K562 (cell line): ENCODE results near the gene NUP107. TPM values are rescaled to one million over a fixed set of nuclear protein-coding genes. Genes with fewer than 3 reads are reported as not detected.

Source experiments
- CAMTA2 ChIP-seq: fragments of 250-450 bp; sonication (Bioruptor Pico); conservative IDR thresholded peaks from 2 replicates; pipeline ENCODE4 v1.5.1; 2022
- CBX2 ChIP-seq: fragments of 200-600 bp; sonication (generic); IDR thresholded peaks from one replicate; pipeline ENCODE4 v1.6.1; 2012; ENCODE audit warnings: mild to moderate bottlenecking, low read length, inconsistent platforms; ENCODE audit not compliant: insufficient read depth, poor library complexity, severe bottlenecking
- CXXC5 ChIP-seq: fragments of 250-450 bp; sonication (Bioruptor Pico); IDR thresholded peaks from 2 replicates; pipeline ENCODE4 v1.8.0; 2022; ENCODE audit warnings: inconsistent platforms, mild to moderate bottlenecking, moderate library complexity
- DACH1 ChIP-seq: fragments of 450-650 bp; IDR thresholded peaks from 2 replicates; pipeline ENCODE4 v1.6.1; 2018; ENCODE audit not compliant: partially characterized antibody
- DIDO1 ChIP-seq: fragments of 450-650 bp; IDR thresholded peaks from 2 replicates; pipeline ENCODE4 v1.6.1; 2016; ENCODE audit warnings: low read depth, missing biosample characterization, missing genetic modification characterization
- DLX4 ChIP-seq: fragments of 250-450 bp; sonication (Bioruptor Pico); IDR thresholded peaks from 2 replicates; pipeline ENCODE4 v1.6.1; 2021; ENCODE audit warnings: mild to moderate bottlenecking
- KLF1 ChIP-seq: fragments of 450-650 bp; IDR thresholded peaks from 2 replicates; pipeline ENCODE4 v1.6.1; 2016; ENCODE audit warnings: missing genetic modification characterization, missing compliant biosample characterization
- MECOM ChIP-seq: fragments of 250-450 bp; sonication (Bioruptor Pico); IDR thresholded peaks from 2 replicates; pipeline ENCODE4 v1.8.0; 2022; ENCODE audit warnings: inconsistent platforms
- NCOA4 ChIP-seq: fragments of 450-650 bp; IDR thresholded peaks from 2 replicates; pipeline ENCODE4 v1.6.1; 2018; ENCODE audit warnings: mild to moderate bottlenecking; ENCODE audit not compliant: partially characterized antibody
- NFIX ChIP-seq: fragments of 250-450 bp; sonication (Bioruptor Pico); IDR thresholded peaks from 2 replicates; pipeline ENCODE4 v1.4.0; 2020; ENCODE audit warnings: low read depth, mild to moderate bottlenecking, moderate library complexity
- NR3C1 ChIP-seq: sonication (generic); formaldehyde crosslinking; IDR thresholded peaks from 2 replicates; pipeline ENCODE4 v1.8.1; 2022; ENCODE audit warnings: missing genetic modification reagents
- PHF20 ChIP-seq: fragments of 450-650 bp; IDR thresholded peaks from 2 replicates; pipeline ENCODE4 v1.6.1; 2018; ENCODE audit not compliant: partially characterized antibody
- POLR2AphosphoS2 ChIP-seq: IDR thresholded peaks from 2 replicates; pipeline ENCODE4 v1.6.1; 2012; ENCODE audit warnings: low read length, improper control_type of control experiment
- RBBP5 ChIP-seq: fragments of 200-600 bp; sonication (generic); IDR thresholded peaks from 2 replicates; pipeline ENCODE4 v1.6.1; 2012; ENCODE audit warnings: borderline replicate concordance, mild to moderate bottlenecking, low read length, control low read depth, inconsistent platforms; ENCODE audit not compliant: insufficient read depth, poor library complexity, severe bottlenecking
- RBM39 ChIP-seq: fragments of 200-400 bp; formaldehyde crosslinking; optimal IDR thresholded peaks from 2 replicates; pipeline ENCODE3; 2018; ENCODE audit warnings: low read depth, low read length
- SIN3B ChIP-seq: fragments of 450-650 bp; IDR thresholded peaks from 2 replicates; pipeline ENCODE4 v1.6.1; 2017; ENCODE audit warnings: low read depth, mild to moderate bottlenecking, moderate library complexity
- SNRNP70 ChIP-seq: fragments of 200-400 bp; formaldehyde crosslinking; optimal IDR thresholded peaks from 2 replicates; pipeline ENCODE3; 2017; ENCODE audit warnings: low read depth, low read length
- TCF7 ChIP-seq: sonication (generic); IDR thresholded peaks from 2 replicates; pipeline ENCODE4 v1.6.1; 2016; ENCODE audit warnings: antibody characterized with exemption, borderline replicate concordance
- ZBTB5 ChIP-seq: fragments of 450-650 bp; IDR thresholded peaks from 2 replicates; pipeline ENCODE4 v1.6.1; 2017; ENCODE audit warnings: antibody characterized with exemption
- ZFP30 ChIP-seq: fragments of 250-450 bp; sonication (Bioruptor Pico); IDR thresholded peaks from 2 replicates; pipeline ENCODE4 v1.8.0; 2022; ENCODE audit warnings: moderate library complexity, mild to moderate bottlenecking, inconsistent platforms, borderline replicate concordance
- ZNF175 ChIP-seq: fragments of 200-800 bp; sonication (Bioruptor generic); IDR thresholded peaks from 2 replicates; pipeline ENCODE4 v1.6.1; 2016; ENCODE audit warnings: low read depth, mild to moderate bottlenecking, missing genetic modification characterization, missing compliant biosample characterization
- ZNF77 ChIP-seq: fragments of 250-450 bp; sonication (Bioruptor Pico); IDR thresholded peaks from 2 replicates; pipeline ENCODE4 v1.5.0; 2020
- ZNF780A ChIP-seq: fragments of 250-450 bp; sonication (Bioruptor Pico); IDR thresholded peaks from 2 replicates; pipeline ENCODE4 v1.5.0; 2021; ENCODE audit warnings: mild to moderate bottlenecking
- ZNF830 ChIP-seq: fragments of 250-450 bp; sonication (Bioruptor Pico); IDR thresholded peaks from 2 replicates; pipeline ENCODE4 v1.5.0; 2021; ENCODE audit warnings: mild to moderate bottlenecking
- ZSCAN32 ChIP-seq: fragments of 450-650 bp; formaldehyde crosslinking; IDR thresholded peaks from 2 replicates; pipeline ENCODE4 v1.4.0; 2020; ENCODE audit warnings: mild to moderate bottlenecking, moderate library complexity
- polyA plus RNA-seq, 8 experiments: library from polyadenylated mRNA; depleted of rRNA in 4 of 8; stranded (reverse) in 5 of 8; unstranded in 3 of 8; fragments of >200 nt; fragmentation: Nextera tagmentation in 2 of 8; fragmentation: Illumina TruSeq in 1 of 8; extraction: Ambion mirVana in 2 of 8; extraction: Trizol in 1 of 8; gene quantifications; 2 replicates each; pipeline versions ENCODE4 v1.2.1 to v1.2.3, GENCODE V29; 2011 to 2014; ENCODE audit warnings: inconsistent platforms in 1 of 8, missing spikeins in 1 of 8
- total RNA-seq, 7 experiments: library from RNA; depleted of rRNA in 6 of 7; stranded (reverse); fragments of >200 nt in 6 of 7; fragmentation: Illumina TruSeq in 2 of 7; extraction: Trizol in 2 of 7; gene quantifications; 2 replicates each; pipeline versions ENCODE4 v1.2.1 to v1.2.3, GENCODE V29; 2011 to 2021; ENCODE audit warnings: low replicate concordance in 1 of 7
- TF ChIP-seq, protein P1 (sequence below): sonication (generic); formaldehyde crosslinking; IDR thresholded peaks from 2 replicates; pipeline ENCODE4 v1.8.0; 2022; ENCODE audit warnings: mild to moderate bottlenecking, missing genetic modification reagents
- TF ChIP-seq, protein P2 (sequence below): sonication (generic); formaldehyde crosslinking; IDR thresholded peaks from 2 replicates; pipeline ENCODE4 v1.8.1; 2023; ENCODE audit warnings: mild to moderate bottlenecking, missing genetic modification reagents, moderate library complexity

Gene NUP107
- total and polyA plus RNA-seq, 9 of the 15 experiments (the other 6 are each of a cell fraction or from before 2014, with no cell fraction given) = 129 to 277 (median 199) TPM

- peak; percentile 66 for TF ChIP-seq RBBP5
- 0 out of 2 replicates have a peak, but pooled peaks have one; percentile 18 for TF ChIP-seq CAMTA2 (CRISPR knock-in tag)
- no peak; the same call in 1 of the 2 replicates for TF ChIP-seq TCF7
- TF ChIP-seq ZNF780A = no peak
- peak; percentile 55; the same call in 1 of the 2 replicates for TF ChIP-seq KLF1
- TF ChIP-seq ZNF830 (CRISPR knock-in tag) = peak; percentile 15; the same call in 1 of the 2 replicates
- TF ChIP-seq ZSCAN32 (CRISPR knock-in tag) = no peak
- no peak for TF ChIP-seq NFIX (CRISPR knock-in tag)
- TF ChIP-seq, protein P1, sequence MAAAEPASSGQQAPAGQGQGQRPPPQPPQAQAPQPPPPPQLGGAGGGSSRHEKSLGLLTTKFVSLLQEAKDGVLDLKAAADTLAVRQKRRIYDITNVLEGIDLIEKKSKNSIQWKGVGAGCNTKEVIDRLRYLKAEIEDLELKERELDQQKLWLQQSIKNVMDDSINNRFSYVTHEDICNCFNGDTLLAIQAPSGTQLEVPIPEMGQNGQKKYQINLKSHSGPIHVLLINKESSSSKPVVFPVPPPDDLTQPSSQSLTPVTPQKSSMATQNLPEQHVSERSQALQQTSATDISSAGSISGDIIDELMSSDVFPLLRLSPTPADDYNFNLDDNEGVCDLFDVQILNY (CRISPR knock-in tag) = no peak
- no peak for TF ChIP-seq DLX4 (CRISPR knock-in tag)
- no peak for TF ChIP-seq RBM39
- no peak for TF ChIP-seq ZNF77
- no peak for TF ChIP-seq SIN3B
- TF ChIP-seq DIDO1 (tag) = no peak; the same call in 1 of the 2 replicates
- TF ChIP-seq SNRNP70 = no peak
- no peak for TF ChIP-seq ZNF175 (CRISPR knock-in tag)
- TF ChIP-seq NR3C1 (CRISPR knock-in tag) = no peak
- TF ChIP-seq MECOM (CRISPR knock-in tag) = no peak
- TF ChIP-seq CBX2 = no peak
- peak; percentile 79 for TF ChIP-seq PHF20
- no peak for TF ChIP-seq ZBTB5
- TF ChIP-seq POLR2AphosphoS2 = peak; percentile 97; the same call in 1 of the 2 replicates
- peak; percentile 98 for TF ChIP-seq CXXC5 (CRISPR knock-in tag)
- TF ChIP-seq NCOA4 = no peak
- TF ChIP-seq, protein P2, sequence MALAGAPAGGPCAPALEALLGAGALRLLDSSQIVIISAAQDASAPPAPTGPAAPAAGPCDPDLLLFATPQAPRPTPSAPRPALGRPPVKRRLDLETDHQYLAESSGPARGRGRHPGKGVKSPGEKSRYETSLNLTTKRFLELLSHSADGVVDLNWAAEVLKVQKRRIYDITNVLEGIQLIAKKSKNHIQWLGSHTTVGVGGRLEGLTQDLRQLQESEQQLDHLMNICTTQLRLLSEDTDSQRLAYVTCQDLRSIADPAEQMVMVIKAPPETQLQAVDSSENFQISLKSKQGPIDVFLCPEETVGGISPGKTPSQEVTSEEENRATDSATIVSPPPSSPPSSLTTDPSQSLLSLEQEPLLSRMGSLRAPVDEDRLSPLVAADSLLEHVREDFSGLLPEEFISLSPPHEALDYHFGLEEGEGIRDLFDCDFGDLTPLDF (CRISPR knock-in tag) = no peak
- TF ChIP-seq DACH1 = peak; percentile 21
- no peak for TF ChIP-seq ZFP30
Observed at GRCh38 chr12:68745904-68746571, 59.3 kb downstream of the NUP107 start, which contains the start of gene SLC35E3 (continued).
